ENCODE data around the gene CLASP1.
"Not testable (repeated sequence)": the region's sequence is repeated elsewhere in the genome, so short reads cannot be mapped to it uniquely, and the experiment has no call there.

CLASP1 gene

DNA sequence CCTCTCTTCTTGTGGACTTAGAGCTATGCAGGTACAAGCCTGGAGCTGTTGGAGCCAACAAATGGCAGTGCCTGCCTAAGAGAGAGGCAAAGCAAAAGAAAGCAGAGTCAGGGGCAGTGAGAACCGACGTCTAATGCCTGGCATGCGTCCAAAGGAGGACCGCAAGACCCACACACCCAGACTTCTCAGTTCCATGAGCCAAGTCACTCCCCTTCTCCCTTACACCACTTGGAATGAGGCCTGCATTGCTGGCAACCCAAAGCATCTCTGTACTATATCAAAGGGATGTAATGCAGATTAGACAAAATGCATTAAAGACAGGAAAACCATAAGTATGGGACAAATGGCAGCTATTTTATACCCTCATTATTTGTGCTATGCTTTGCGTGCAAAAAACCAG, 168.4 kb downstream of the CLASP1 start:
- ATAC-seq: no peak
- peaks cover 34% of the 10 kb centered on the region for H3K4me1 Mint-ChIP-seq
- no peaks in the 10 kb centered on the region for H3K27me3 Mint-ChIP-seq
- H3K36me3 Mint-ChIP-seq: peaks cover 23% of the 10 kb centered on the region
- no peak overlapping the region for H3K4me3 Mint-ChIP-seq
- H3K27ac Mint-ChIP-seq: no peak overlapping the region
- no peaks in the 10 kb centered on the region for H3K9me3 Mint-ChIP-seq

DNA sequence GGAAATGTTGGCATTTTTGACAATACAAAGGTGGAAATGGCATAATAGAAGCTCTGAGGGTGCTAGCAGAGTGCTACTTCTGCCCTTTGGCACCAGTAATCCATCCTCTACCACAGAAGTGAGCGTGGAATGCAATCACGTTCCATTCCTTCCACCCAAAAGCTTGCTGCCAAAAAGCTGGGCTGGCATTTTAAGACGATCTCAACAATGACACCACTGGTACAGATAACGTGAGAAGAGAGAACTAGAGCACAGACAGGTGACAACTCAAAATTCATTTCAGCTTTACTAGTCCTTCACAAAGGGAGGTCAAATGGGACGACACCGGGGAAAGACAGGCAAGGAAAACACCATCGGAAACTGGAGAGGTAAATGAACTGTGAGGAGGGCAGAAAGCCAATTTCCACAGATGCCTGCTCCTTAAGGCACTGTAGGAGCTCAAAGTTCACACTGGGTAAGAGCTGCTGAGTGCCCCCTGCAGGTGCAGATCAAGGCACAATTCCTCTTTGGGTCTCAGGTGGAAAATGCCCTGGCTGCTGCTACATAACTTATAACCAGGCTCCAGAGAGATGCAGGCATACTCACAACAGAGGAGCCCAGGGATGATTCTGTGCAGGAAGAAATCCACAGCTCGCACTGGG, 169.3 kb downstream of the CLASP1 start:
- Mint-ChIP-seq H3K9me3 (no peaks in the 10 kb centered on the region), H3K4me1 (peaks cover 33% of the 10 kb centered on the region), H3K27ac (no peak overlapping the region)

DNA sequence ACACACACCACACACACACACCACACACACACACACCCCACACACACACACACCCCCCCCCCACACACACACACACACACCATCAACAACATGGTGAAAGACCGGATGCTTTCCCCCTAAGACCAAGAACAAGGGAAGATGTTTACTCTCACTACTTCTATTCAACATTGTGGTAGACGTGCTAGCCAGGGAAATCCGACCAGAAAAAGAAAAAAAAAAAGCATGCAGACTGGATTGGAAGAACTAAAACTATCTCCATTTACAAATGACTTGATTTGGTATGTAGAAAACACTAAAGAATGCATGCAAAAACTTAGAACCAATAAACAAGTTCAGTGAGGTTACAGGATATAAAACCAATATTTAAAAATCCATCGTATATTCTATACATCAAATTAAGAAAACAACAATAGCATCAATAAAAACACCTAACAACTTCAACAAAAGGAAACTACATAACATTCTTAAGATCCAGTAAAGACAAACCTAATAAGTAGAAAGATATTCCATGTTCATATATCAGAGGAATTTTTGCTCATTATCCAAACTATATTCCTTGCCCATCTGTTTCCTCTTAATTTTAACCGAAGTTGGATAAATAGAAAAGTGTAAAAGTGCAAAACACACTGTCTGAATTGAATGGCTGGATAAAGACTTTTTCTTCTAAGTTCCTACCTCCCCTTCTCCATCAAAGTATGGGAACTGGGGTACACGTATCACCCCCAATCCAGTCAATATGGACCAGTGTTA, 170.1 kb downstream of the CLASP1 start:
- H3K4me3 Mint-ChIP-seq: no peak overlapping the region
- H3K36me3 Mint-ChIP-seq: peaks cover 17% of the 10 kb centered on the region
- peaks cover 31% of the 10 kb centered on the region for H3K4me1 Mint-ChIP-seq
- H3K27ac Mint-ChIP-seq: no peak overlapping the region
- no peak for ATAC-seq
- H3K27me3 Mint-ChIP-seq: no peaks in the 10 kb centered on the region
- H3K9me3 Mint-ChIP-seq: no peaks in the 10 kb centered on the region

More for the DNA sequence above, 169.3 kb downstream of the CLASP1 start:
- Mint-ChIP-seq H3K27me3 (no peaks in the 10 kb centered on the region), H3K36me3 (peaks cover 22% of the 10 kb centered on the region), H3K4me3 (no peak overlapping the region)
- no peak for ATAC-seq

DNA sequence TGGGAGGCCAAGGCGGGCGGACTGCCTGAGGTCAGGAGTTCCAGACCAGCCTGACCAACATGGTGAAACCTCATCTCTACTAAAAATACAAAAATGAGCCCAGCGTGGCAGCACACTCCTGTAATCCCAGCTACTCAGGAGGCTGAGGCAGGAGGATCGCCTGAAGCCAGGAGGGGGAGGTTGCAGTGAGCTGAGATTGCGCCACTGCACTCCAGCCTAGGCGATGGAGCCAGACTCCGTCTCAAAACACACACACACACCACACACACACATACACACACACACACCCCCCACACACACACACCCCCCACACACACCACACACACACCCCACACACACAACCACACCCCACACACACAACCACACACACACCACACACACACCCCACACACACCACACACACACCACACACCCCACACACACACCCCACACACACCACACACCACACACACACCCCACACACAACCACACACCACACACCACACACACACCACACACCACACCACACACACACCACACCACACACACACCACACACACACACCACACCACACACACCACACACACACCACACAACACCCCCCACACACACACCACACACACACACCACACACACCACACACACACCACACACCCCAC, 170.8 kb downstream of the CLASP1 start:
- not testable (repeated sequence) for ATAC-seq, H3K27me3 Mint-ChIP-seq, H3K27ac Mint-ChIP-seq, H3K4me3 Mint-ChIP-seq, H3K9me3 Mint-ChIP-seq
- Mint-ChIP-seq H3K4me1 (peaks cover 30% of the 10 kb centered on the region), H3K36me3 (peaks cover 16% of the 10 kb centered on the region)

DNA sequence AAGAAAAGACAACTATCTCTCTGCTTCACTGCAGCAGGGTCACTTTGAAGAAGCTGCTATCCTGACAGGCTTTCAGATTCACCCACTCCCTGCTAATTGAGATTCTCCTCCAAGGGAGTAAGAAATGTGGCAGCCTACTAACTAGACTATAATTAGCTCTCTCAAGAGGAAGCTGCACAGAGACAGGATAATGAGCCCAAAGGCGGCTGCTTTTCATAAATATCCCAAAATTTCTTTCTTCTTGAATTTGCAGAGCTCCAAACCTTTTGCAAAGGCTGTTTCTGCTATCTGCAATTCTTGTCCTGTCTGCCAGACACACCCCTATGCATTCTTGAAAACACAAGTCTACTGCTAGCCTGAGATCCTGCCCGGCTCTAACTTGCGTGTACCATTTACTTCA, 172.6 kb downstream of the CLASP1 start:
- Mint-ChIP-seq H3K9me3 (no peaks in the 10 kb centered on the region), H3K4me1 (peaks cover 34% of the 10 kb centered on the region), H3K36me3 (peaks cover 26% of the 10 kb centered on the region), H3K27ac (no peak overlapping the region), H3K4me3 (no peak overlapping the region), H3K27me3 (no peaks in the 10 kb centered on the region)
- no peak for ATAC-seq

DNA sequence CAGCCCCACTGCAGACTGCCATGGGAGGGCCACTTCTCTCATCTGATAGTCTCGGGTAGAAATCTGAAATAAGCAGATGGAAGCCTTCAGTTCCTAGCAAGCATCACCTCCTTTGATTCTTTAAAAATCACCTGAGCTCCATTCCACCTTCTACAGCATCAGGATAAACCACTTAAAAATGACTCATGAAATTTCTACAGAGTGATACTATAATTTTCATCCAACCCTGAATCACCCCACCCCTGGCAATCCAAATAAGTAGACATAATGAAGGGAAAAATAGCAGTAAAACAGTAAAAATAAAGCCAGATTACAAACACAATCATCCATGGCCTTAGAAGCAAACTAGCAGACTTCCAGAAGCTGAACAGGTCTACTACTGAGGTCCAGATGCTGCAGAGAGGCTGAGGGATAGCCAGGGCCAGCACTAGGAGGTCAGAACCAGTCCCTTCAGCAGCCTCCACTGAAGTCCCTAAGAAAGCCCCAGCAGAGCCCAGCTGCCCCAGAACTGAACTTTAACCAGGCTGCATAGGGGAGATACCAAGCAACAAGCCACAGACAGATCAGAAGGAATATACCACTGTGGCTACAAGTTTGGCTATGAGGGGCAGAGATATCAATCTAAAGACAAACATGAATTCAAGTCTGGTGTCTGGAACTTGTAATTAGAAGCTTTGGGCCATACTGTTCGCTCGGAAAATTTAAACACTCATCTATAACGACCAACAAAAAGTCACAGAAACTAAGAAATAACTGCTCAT, 173.3 kb downstream of the CLASP1 start:
- no peaks in the 10 kb centered on the region for H3K27me3 Mint-ChIP-seq
- peaks cover 26% of the 10 kb centered on the region for H3K36me3 Mint-ChIP-seq
- ATAC-seq: no peak
- H3K9me3 Mint-ChIP-seq: no peaks in the 10 kb centered on the region
- peaks cover 34% of the 10 kb centered on the region for H3K4me1 Mint-ChIP-seq
- no peak overlapping the region for H3K27ac Mint-ChIP-seq
- no peak overlapping the region for H3K4me3 Mint-ChIP-seq

DNA sequence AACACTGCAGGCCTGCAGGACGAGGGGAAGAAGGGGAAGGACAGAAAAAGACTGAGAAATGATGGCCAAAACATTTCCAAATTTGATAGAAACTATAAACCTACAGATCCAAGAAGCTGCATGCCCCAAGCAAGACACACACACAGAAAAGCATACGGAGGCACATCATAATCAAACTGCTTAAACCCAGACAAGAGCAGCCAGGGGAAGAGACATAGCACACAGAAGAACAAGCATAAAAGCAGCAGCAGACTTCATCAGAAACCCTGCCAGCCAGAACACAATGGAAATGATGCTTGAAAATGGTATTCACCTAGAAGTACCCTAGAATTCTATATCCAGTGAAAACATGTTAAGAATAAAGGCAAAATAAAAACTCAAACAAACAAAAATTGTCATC, 175.8 kb downstream of the CLASP1 start:
- no peaks in the 10 kb centered on the region for H3K9me3 Mint-ChIP-seq
- peaks cover 28% of the 10 kb centered on the region for H3K4me1 Mint-ChIP-seq
- ATAC-seq: no peak
- H3K27me3 Mint-ChIP-seq: no peaks in the 10 kb centered on the region
- H3K36me3 Mint-ChIP-seq: peaks cover 33% of the 10 kb centered on the region
- H3K4me3 Mint-ChIP-seq: no peak overlapping the region
- H3K27ac Mint-ChIP-seq: peak overlapping the region; percentile 5

DNA sequence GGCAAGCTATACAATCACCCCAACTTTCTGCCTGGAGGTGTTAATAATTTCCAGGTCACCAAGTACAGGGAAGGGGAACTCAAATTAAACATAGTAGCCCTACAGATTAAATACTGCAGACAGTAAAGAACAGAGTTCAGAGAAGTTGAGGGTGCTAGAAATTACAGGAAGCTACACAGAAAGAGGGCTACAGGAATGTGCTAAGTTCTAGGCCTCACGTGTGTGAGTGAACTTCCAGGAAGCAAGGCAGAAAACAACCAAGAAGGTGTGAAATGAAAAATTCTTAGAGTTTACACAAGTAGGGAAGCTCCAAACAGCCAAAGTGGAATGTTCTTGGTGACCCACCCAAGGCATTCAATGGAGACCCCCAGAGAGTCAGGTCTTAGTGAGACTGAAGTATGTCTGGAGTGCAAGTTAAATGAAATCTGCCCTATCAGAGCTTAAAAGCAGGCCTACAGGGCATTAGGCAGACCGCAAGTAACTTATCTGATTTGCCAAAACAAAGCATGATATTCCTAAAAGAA, 176.7 kb downstream of the CLASP1 start:
- Mint-ChIP-seq H3K27ac (no peak overlapping the region), H3K27me3 (no peaks in the 10 kb centered on the region), H3K36me3 (peaks cover 43% of the 10 kb centered on the region), H3K4me3 (no peak overlapping the region), H3K4me1 (peaks cover 28% of the 10 kb centered on the region), H3K9me3 (no peaks in the 10 kb centered on the region)
- no peak for ATAC-seq

DNA sequence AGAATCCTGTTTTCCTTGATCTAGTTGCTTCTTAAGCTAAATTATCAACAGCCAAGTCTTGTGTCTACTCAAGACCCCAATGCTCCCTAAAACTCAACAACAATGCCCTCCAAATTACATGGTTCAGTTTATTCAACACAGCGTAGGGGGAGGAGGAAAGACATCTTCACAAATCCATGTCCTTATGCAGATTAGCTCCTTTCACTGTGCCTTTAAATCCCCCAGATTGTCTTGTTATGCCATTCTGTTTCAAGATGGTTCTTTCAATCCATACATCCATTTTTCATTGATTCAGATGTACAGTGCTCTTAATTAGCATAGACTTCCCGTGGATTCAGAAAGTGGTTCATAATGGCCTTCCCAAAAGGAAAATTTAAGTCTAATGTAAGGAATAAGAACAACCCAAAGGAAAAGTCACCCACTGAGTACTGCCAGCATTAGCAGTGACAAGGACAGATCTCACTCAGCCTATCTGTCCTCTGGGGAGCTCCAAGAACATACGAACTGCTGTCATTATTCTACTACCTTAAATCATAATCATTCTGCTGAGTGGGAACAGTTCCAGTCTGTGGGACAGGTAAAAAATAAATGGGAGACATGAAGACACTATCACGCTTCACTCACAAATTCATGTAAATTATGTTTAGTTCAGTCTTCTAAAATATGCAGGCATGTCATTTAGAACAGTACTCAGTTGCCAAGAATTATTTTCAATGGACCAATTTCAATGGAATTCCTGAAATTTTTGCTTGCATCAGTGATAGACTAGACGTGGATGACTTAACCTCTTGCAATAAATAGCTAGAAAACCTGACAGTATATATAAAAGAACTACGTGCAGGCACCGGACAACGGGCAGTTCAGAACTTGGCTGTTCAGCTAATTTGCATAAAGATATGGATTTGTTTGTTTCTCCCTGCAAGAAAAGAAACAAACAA, 177.5 kb downstream of the CLASP1 start:
- Mint-ChIP-seq H3K4me1 (peaks cover 25% of the 10 kb centered on the region), H3K27ac (no peak overlapping the region), H3K4me3 (no peak overlapping the region), H3K36me3 (peaks cover 50% of the 10 kb centered on the region), H3K27me3 (no peaks in the 10 kb centered on the region), H3K9me3 (no peaks in the 10 kb centered on the region)
- ATAC-seq: no peak

DNA sequence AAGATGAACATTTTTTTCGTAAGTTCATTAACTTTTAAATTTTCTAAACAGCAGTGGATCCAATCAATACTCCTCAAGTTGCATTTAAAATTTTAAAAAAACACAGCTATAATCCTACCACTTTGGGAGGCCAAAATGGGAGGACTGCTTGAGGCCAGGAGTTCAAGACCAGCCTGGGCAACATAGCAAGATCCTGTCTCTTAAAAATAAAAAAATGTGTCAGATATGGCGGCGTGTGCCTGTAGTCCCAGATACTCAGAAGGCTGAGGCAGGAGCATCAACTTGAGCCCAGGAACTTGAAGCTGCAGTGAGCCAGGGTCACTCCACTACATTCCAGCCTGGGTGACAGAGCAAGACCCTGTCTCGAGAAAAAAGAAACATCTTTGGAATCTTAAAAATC, 178.3 kb downstream of the CLASP1 start:
- Mint-ChIP-seq H3K4me3 (no peak overlapping the region), H3K27me3 (no peaks in the 10 kb centered on the region), H3K4me1 (peaks cover 16% of the 10 kb centered on the region), H3K36me3 (peaks cover 59% of the 10 kb centered on the region), H3K9me3 (no peaks in the 10 kb centered on the region), H3K27ac (no peak overlapping the region)
- no peak for ATAC-seq

DNA sequence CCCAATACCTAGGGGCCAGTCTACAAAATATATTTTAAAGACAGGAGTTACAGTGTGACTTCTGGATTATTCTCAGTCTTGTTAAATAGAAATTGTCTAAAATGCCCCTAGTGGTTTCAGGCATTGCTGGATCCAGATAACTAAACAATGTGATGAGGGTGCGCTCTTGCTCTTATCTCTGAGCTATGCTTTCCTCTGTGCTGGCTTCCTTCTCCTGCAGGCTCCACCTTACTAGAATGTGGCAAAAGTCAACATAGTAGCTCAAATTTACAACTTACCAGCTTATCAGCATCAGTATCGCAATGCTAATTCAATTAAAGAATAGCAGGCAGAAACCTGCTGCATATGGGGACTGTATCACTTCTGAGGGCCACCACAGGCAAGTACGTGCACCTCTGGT, 179.9 kb downstream of the CLASP1 start:
- peaks cover 8% of the 10 kb centered on the region for H3K4me1 Mint-ChIP-seq
- H3K27ac Mint-ChIP-seq: no peak overlapping the region
- H3K27me3 Mint-ChIP-seq: no peaks in the 10 kb centered on the region
- ATAC-seq: no peak
- H3K9me3 Mint-ChIP-seq: no peaks in the 10 kb centered on the region
- no peak overlapping the region for H3K4me3 Mint-ChIP-seq
- peaks cover 63% of the 10 kb centered on the region for H3K36me3 Mint-ChIP-seq

DNA sequence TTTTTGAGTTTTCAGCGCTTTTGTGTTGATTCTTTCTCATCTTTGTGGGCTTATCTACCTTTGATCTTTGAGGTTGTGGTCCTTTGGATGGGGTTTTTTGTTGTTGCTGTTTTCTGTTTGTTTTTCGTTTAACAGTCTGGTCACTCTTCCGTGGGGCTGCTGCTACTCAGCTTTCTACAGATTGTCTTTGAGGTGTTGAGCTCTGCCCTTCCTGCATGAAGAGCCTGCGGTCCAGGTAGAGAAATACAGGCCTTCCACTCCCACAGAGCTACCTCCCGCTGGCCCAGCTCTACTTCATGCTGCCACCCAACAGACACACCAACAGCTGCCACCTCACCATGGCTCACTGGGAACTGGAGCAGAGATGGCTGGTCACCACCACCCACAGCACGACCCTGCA, 180.3 kb downstream of the CLASP1 start:
- no peak for ATAC-seq
- Mint-ChIP-seq H3K9me3 (no peaks in the 10 kb centered on the region), H3K4me1 (peaks cover 6% of the 10 kb centered on the region), H3K27ac (no peak overlapping the region), H3K4me3 (no peak overlapping the region), H3K27me3 (no peaks in the 10 kb centered on the region), H3K36me3 (peaks cover 61% of the 10 kb centered on the region)

DNA sequence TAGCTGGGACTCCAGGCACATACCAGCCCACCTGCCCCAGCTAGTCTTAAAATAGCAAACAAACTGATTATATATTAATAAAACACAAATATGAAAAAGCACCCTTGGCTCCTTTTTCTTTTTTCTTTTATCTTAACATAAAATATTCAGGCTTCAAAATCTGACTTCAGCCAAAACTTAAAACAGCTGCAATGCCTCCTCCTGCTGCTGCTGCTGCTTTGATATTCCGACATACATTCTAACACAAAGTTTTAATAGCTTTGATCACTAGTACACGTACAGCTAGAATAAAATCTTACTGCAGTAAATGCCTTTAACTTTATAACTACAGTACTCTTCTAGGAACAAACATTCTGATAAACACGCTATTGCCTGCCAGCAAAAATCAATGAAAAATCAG, 190.0 kb downstream of the CLASP1 start:
- ATAC-seq: no peak
- H3K4me1 Mint-ChIP-seq: no peaks in the 10 kb centered on the region
- no peak overlapping the region for H3K27ac Mint-ChIP-seq
- H3K4me3 Mint-ChIP-seq: no peak overlapping the region
- H3K9me3 Mint-ChIP-seq: no peaks in the 10 kb centered on the region
- H3K36me3 Mint-ChIP-seq: peaks cover 49% of the 10 kb centered on the region
- no peaks in the 10 kb centered on the region for H3K27me3 Mint-ChIP-seq

DNA sequence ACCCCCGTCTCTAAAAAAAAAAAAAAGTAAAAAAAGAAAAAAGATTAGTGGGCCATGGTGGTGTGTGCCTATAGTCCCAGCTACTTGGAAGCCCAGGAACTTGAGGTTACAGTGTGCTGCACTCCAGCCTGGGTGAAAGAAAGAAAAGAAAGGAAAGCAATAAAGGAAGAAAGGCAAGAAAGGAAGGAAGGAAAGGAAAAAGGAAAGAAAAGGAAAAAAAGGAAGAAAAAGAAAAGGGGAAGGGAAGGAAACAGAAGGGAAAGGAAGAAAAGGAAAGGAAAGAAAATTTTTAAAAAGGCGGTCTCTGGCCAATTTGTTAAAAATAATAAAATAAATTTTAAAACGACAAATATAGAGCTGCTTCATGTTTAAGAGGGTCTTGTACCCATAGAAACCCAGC, 192.9 kb downstream of the CLASP1 start:
- Mint-ChIP-seq H3K4me3 (no peak overlapping the region), H3K36me3 (peaks cover 55% of the 10 kb centered on the region), H3K27me3 (no peaks in the 10 kb centered on the region), H3K27ac (no peak overlapping the region), H3K9me3 (no peaks in the 10 kb centered on the region), H3K4me1 (no peaks in the 10 kb centered on the region)
- ATAC-seq: no peak

Measured in stimulated activated memory B cell treated with anti-CD40 and anti-IgM and Interleukin-4, amounts not matched to agents 10 μg/mL and 1 μg/mL and 100 μg/mL, for 72 hours (primary cell).